ENCODE results near the gene GET3. TPM values are rescaled to one million over a fixed set of nuclear protein-coding genes. Genes with fewer than 3 reads are reported as not detected.

GET3 gene
- total and polyA plus RNA-seq, 2 of the 13 experiments (the other 11 are each of a cell fraction or from before 2014, with no cell fraction given), result 57.7 to 59.4 TPM

DNA sequence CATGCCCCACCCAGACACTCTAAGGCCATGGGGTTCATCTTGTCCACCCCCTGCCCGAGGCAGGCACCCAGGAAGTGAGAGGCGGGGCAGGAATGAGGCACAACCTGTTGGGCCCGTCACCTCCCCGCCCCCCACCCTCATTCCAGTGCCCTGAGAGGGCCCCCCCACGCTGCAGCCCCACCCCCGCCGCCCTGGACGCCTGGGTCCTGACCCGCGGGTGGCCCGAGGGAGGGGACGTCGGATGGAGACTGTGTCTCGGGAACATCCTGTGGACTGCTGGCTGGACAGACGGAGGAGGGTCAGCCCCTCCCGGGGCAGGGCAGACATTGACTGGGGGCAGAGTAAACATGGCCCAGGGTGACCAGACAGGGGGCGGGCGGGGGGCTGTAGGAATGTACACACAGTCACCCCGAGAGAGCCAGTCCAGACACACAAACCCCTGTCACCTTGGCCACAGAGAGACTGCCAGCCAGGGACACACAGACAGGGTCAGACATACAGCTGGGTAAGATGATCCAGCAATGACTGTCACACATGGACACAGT, 46.6 kb downstream of the GET3 start (continued):
- TF ChIP-seq, protein P1, sequence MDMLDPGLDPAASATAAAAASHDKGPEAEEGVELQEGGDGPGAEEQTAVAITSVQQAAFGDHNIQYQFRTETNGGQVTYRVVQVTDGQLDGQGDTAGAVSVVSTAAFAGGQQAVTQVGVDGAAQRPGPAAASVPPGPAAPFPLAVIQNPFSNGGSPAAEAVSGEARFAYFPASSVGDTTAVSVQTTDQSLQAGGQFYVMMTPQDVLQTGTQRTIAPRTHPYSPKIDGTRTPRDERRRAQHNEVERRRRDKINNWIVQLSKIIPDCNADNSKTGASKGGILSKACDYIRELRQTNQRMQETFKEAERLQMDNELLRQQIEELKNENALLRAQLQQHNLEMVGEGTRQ (IDR thresholded peaks at IDR 0.05; ENCODE audit: low read depth, low read length), result no peak
- TF ChIP-seq, protein P1 (CRISPR knock-in tag; IDR thresholded peaks at IDR 0.05; ENCODE audit: borderline replicate concordance), result no peak
- TF ChIP-seq MED13 (CRISPR knock-in tag; IDR thresholded peaks at IDR 0.05) (no peak), GABPB1 (CRISPR knock-in tag; IDR thresholded peaks at IDR 0.05) (peak; percentile 29; the same call in 1 of the 2 replicates), HOXA5 (CRISPR knock-in tag; IDR thresholded peaks at IDR 0.05) (no peak), MTA1 (CRISPR knock-in tag; IDR thresholded peaks at IDR 0.05; ENCODE audit: borderline replicate concordance) (0 out of 2 replicates have a peak, but pooled peaks have one; percentile 21), MTF2 (CRISPR knock-in tag; IDR thresholded peaks at IDR 0.05; ENCODE audit: borderline replicate concordance) (no peak), CREB1 (IDR thresholded peaks at IDR 0.05) (no peak), CREB1 (CRISPR knock-in tag; IDR thresholded peaks at IDR 0.05) (no peak), ZNF839 (CRISPR knock-in tag; IDR thresholded peaks at IDR 0.05; ENCODE audit: borderline replicate concordance) (no peak), KDM4B (CRISPR knock-in tag; IDR thresholded peaks at IDR 0.05) (no peak), ZBTB7B (CRISPR knock-in tag; IDR thresholded peaks at IDR 0.05) (peak; percentile 29; the same call in 1 of the 2 replicates), SAFB2 (CRISPR knock-in tag; IDR thresholded peaks at IDR 0.05; ENCODE audit: borderline replicate concordance, low read depth) (no peak), GABPA (IDR thresholded peaks at IDR 0.05; ENCODE audit: low read depth, low read length) (no peak), GABPA (CRISPR knock-in tag; IDR thresholded peaks at IDR 0.05; ENCODE audit: low read depth) (no peak), RBAK (CRISPR knock-in tag; IDR thresholded peaks at IDR 0.05) (no peak)
- TF ChIP-seq, protein P2, sequence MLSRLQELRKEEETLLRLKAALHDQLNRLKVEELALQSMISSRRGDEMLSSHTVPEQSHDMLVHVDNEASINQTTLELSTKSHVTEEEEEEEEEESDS (CRISPR knock-in tag; IDR thresholded peaks at IDR 0.05; ENCODE audit: borderline replicate concordance), result no peak
- TF ChIP-seq, protein P3, sequence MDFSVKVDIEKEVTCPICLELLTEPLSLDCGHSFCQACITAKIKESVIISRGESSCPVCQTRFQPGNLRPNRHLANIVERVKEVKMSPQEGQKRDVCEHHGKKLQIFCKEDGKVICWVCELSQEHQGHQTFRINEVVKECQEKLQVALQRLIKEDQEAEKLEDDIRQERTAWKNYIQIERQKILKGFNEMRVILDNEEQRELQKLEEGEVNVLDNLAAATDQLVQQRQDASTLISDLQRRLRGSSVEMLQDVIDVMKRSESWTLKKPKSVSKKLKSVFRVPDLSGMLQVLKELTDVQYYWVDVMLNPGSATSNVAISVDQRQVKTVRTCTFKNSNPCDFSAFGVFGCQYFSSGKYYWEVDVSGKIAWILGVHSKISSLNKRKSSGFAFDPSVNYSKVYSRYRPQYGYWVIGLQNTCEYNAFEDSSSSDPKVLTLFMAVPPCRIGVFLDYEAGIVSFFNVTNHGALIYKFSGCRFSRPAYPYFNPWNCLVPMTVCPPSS (IDR thresholded peaks at IDR 0.05), result no peak
- TF ChIP-seq, protein P4, sequence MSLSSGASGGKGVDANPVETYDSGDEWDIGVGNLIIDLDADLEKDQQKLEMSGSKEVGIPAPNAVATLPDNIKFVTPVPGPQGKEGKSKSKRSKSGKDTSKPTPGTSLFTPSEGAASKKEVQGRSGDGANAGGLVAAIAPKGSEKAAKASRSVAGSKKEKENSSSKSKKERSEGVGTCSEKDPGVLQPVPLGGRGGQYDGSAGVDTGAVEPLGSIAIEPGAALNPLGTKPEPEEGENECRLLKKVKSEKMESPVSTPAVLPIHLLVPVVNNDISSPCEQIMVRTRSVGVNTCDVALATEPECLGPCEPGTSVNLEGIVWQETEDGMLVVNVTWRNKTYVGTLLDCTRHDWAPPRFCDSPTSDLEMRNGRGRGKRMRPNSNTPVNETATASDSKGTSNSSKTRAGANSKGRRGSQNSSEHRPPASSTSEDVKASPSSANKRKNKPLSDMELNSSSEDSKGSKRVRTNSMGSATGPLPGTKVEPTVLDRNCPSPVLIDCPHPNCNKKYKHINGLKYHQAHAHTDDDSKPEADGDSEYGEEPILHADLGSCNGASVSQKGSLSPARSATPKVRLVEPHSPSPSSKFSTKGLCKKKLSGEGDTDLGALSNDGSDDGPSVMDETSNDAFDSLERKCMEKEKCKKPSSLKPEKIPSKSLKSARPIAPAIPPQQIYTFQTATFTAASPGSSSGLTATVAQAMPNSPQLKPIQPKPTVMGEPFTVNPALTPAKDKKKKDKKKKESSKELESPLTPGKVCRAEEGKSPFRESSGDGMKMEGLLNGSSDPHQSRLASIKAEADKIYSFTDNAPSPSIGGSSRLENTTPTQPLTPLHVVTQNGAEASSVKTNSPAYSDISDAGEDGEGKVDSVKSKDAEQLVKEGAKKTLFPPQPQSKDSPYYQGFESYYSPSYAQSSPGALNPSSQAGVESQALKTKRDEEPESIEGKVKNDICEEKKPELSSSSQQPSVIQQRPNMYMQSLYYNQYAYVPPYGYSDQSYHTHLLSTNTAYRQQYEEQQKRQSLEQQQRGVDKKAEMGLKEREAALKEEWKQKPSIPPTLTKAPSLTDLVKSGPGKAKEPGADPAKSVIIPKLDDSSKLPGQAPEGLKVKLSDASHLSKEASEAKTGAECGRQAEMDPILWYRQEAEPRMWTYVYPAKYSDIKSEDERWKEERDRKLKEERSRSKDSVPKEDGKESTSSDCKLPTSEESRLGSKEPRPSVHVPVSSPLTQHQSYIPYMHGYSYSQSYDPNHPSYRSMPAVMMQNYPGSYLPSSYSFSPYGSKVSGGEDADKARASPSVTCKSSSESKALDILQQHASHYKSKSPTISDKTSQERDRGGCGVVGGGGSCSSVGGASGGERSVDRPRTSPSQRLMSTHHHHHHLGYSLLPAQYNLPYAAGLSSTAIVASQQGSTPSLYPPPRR (CRISPR knock-in tag; IDR thresholded peaks at IDR 0.05; ENCODE audit: borderline replicate concordance), result peak; percentile 69; the same call in 1 of the 2 replicates
- TF ChIP-seq, protein P5, sequence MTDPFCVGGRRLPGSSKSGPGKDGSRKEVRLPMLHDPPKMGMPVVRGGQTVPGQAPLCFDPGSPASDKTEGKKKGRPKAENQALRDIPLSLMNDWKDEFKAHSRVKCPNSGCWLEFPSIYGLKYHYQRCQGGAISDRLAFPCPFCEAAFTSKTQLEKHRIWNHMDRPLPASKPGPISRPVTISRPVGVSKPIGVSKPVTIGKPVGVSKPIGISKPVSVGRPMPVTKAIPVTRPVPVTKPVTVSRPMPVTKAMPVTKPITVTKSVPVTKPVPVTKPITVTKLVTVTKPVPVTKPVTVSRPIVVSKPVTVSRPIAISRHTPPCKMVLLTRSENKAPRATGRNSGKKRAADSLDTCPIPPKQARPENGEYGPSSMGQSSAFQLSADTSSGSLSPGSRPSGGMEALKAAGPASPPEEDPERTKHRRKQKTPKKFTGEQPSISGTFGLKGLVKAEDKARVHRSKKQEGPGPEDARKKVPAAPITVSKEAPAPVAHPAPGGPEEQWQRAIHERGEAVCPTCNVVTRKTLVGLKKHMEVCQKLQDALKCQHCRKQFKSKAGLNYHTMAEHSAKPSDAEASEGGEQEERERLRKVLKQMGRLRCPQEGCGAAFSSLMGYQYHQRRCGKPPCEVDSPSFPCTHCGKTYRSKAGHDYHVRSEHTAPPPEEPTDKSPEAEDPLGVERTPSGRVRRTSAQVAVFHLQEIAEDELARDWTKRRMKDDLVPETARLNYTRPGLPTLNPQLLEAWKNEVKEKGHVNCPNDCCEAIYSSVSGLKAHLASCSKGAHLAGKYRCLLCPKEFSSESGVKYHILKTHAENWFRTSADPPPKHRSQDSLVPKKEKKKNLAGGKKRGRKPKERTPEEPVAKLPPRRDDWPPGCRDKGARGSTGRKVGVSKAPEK (CRISPR knock-in tag; IDR thresholded peaks at IDR 0.05; ENCODE audit: borderline replicate concordance), result no peak

Measured in HepG2 (cell line).